Gastroesophageal sphincter (tissue), 4 donors: ENCODE measurements around the gene CORIN. TPM values are rescaled to one million over a fixed set of nuclear protein-coding genes. Genes with fewer than 3 reads are reported as not detected.

Source experiments
- ATAC-seq: fragments of 150-250 bp; one replicate; pipeline ENCODE4 v1.9.1; 2016; ENCODE audit warnings: mild to moderate bottlenecking, moderate library complexity
- H3K27ac ChIP-seq, 4 donors: fragments of 200-600 bp; sonication (generic) in 3 of 4; 1 replicate in 3 of 4; 2 replicates in 1 of 4; pipeline ENCODE4 v1.5.1; 2016 to 2019
- H3K27me3 ChIP-seq: fragments of 200-600 bp; sonication (generic); one replicate; pipeline ENCODE4 v1.5.1; 2019
- H3K36me3 ChIP-seq, 2 donors: fragments of 200-600 bp; sonication (generic); one replicate each; pipeline ENCODE4 v1.5.1; 2019; ENCODE audit warnings: control low read depth in 1 of 2
- H3K4me1 ChIP-seq, 3 donors: fragments of 200-600 bp; sonication (generic); 1 replicate in 2 of 3; 2 replicates in 1 of 3; pipeline ENCODE4 v1.5.1; 2016 to 2019; ENCODE audit warnings: control low read depth in 2 of 3
- H3K4me3 ChIP-seq, 2 donors: fragments of 200-600 bp; sonication (generic); one replicate each; pipeline ENCODE4 v1.5.1; 2019; ENCODE audit warnings: mild to moderate bottlenecking in 1 of 2, moderate library complexity in 1 of 2
- H3K9me3 ChIP-seq, 3 donors: fragments of 200-600 bp; sonication (generic); one replicate each; pipeline ENCODE4 v1.5.1; 2017 to 2019; ENCODE audit warnings: control low read depth in 2 of 3
- EP300 ChIP-seq: sonication (generic); formaldehyde crosslinking; IDR thresholded peaks from one replicate; pipeline ENCODE4 v1.6.1; 2017; ENCODE audit warnings: antibody characterized with exemption, mild to moderate bottlenecking
- POLR2A ChIP-seq, 2 donors: fragments of 450-650 bp; IDR thresholded peaks; one replicate each; pipeline ENCODE4 v1.6.1; 2017; ENCODE audit warnings: antibody characterized with exemption in 2 of 2, mild to moderate bottlenecking in 2 of 2, moderate library complexity in 1 of 2
- POLR2AphosphoS5 ChIP-seq: sonication (generic); formaldehyde crosslinking; IDR thresholded peaks from one replicate; pipeline ENCODE4 v1.6.1; 2017; ENCODE audit warnings: antibody characterized with exemption
- WGBS, 2 donors: methylation state at CpG; one replicate each; pipeline ENCODE4 v1.1.5; 2018; ENCODE audit warnings: low coverage in 1 of 2; 5-methylcytosine and 5-hydroxymethylcytosine counted together
- total RNA-seq, 4 donors: library from RNA; depleted of rRNA; stranded (reverse); fragments of >200 nt; gene quantifications; one replicate each; pipeline ENCODE4 v1.1.0, GENCODE V29; 2016
- TF ChIP-seq, protein P1 (sequence below), 4 experiments: fragments of 200-600 bp in 2 of 4; fragments of 450-650 bp in 2 of 4; sonication (generic) in 1 of 4; IDR thresholded peaks; one replicate each; pipeline ENCODE4 v1.5.1; 2017 to 2019; ENCODE audit warnings: antibody characterized with exemption in 4 of 4, mild to moderate bottlenecking in 2 of 4, moderate library complexity in 2 of 4

CORIN gene
- total RNA-seq, 4 donors from 2014 or later = 0.47 to 3.3 (median 2.2) TPM

DNA sequence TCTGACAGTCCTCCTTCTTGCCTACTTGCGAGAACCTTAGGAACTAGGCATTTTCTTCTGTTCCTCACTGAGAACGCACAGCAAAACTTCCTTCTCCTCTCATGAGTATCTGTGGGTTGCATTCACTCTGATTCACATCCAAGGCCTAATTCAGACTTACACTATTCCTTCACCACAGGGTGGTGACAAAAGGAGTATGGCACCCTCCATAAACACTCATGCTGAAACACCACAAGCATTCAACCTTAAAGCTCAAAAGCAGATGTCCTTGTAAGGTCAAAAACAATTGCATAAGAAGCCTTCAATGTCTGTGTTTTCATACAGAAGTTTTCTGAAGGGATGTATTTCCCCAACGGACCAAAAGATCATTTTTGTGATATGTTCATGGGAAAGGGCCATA is 147.3 kb downstream of the CORIN start:
- Histone ChIP-seq H3K36me3 (no peaks in the 10 kb centered on the region), H3K4me3 (no peak overlapping the region), H3K4me1 (no peaks in the 10 kb centered on the region), H3K27ac (no peak overlapping the region), H3K27me3 (no peaks in the 10 kb centered on the region), H3K9me3 (no peaks in the 10 kb centered on the region)
- no peak for ATAC-seq
- TF ChIP-seq POLR2AphosphoS5 = no peak
- WGBS, 2 donors = 74 to 87% methylated on average over 3 of the region's 3 CpGs

DNA sequence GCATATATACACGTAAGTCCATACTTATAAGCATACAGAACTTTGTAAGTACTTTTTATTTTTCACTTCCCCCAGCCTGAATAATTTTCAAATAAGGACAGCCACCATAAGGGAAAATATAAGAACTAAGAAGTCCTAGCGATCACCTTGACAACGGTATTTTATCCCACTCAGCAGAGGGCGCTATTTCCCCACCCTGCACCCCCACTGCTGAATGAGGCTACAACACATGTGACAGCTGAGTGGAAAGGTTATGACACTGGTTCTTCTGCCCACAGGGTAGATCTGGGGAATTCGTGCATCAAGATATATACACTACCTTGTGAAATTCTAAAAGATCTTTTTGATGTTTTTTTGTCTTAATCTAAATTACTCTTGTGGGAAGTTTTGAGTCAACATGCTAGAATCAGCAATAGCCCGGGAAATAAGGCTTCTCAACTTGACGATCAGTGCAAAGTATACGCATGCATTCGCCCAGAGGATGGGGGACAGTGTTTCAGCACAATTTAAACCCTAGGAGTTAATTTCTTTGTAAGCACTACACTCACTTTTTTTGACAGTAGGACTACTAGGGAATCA is 151.5 kb downstream of the CORIN start:
- no peak for ATAC-seq
- Histone ChIP-seq H3K9me3 (no peaks in the 10 kb centered on the region), H3K4me3 (no peak overlapping the region), H3K27me3 (peaks cover 7% of the 10 kb centered on the region), H3K36me3 (no peaks in the 10 kb centered on the region), H3K4me1 (no peaks in the 10 kb centered on the region), H3K27ac (no peak overlapping the region)
- TF ChIP-seq, protein P1, sequence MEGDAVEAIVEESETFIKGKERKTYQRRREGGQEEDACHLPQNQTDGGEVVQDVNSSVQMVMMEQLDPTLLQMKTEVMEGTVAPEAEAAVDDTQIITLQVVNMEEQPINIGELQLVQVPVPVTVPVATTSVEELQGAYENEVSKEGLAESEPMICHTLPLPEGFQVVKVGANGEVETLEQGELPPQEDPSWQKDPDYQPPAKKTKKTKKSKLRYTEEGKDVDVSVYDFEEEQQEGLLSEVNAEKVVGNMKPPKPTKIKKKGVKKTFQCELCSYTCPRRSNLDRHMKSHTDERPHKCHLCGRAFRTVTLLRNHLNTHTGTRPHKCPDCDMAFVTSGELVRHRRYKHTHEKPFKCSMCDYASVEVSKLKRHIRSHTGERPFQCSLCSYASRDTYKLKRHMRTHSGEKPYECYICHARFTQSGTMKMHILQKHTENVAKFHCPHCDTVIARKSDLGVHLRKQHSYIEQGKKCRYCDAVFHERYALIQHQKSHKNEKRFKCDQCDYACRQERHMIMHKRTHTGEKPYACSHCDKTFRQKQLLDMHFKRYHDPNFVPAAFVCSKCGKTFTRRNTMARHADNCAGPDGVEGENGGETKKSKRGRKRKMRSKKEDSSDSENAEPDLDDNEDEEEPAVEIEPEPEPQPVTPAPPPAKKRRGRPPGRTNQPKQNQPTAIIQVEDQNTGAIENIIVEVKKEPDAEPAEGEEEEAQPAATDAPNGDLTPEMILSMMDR (IDR thresholded peaks at IDR 0.05) = peak in 3 of 4 experiments; percentile 35 to 62 (median 37)
- TF ChIP-seq POLR2AphosphoS5 = no peak
- no peak for TF ChIP-seq EP300
- TF ChIP-seq POLR2A (IDR thresholded peaks at IDR 0.05) = no peak
- WGBS, 2 donors = 52 to 58% methylated on average over 9 of the region's 9 CpGs

DNA sequence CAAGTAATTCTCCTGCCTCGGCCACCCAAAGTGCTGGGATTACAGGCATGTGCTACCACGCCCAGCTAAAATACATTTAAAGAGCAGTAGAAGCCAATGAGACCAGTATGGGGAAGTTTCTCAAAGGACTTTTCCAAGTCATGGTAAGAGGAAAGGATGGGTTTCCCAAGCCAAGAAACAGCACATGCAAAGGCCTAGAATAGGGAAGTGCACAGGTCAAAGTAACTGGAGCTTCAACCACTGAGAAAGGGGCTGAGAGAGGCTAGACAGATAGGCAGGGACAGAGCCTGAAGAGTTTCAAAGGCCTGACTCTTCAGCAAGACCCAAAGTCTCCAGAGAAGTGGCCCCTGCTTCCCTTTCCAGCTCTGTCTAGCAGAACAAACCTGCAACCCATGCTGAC is 162.1 kb downstream of the CORIN start:
- H3K4me1 ChIP-seq = no peaks in the 10 kb centered on the region
- no peaks in the 10 kb centered on the region for H3K27me3 ChIP-seq
- H3K36me3 ChIP-seq = no peaks in the 10 kb centered on the region
- ATAC-seq = no peak
- no peak overlapping the region for H3K27ac ChIP-seq
- no peak overlapping the region for H3K4me3 ChIP-seq
- WGBS, 2 donors = 67 to 100% methylated on average over 2 of the region's 2 CpGs
- H3K9me3 ChIP-seq = no peaks in the 10 kb centered on the region
- TF ChIP-seq, protein P1 (IDR thresholded peaks at IDR 0.05) = no peak
- TF ChIP-seq POLR2AphosphoS5 (no peak), POLR2A (IDR thresholded peaks at IDR 0.05) (no peak), EP300 (no peak)

DNA sequence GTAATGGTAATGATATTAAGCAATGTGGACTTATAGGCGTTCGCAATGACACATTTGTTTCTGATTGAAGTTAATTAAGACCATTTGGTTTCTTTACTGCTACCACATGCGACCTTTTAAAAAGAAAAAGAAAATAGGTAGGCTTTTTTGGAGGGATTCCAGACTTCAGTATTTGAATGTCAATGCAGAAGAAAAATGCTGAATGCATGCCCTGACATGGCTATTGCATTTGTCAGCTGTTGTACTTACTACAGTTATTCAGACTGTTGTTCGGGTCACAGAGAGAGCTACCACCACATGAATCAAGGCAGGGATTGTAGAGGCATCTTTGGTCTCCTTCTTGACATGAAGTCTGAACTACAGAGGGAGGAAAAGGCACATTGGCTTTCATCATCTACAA is 163.7 kb downstream of the CORIN start:
- TF ChIP-seq, protein P1 (IDR thresholded peaks at IDR 0.05) = no peak
- Histone ChIP-seq H3K27me3 (no peaks in the 10 kb centered on the region), H3K4me1 (no peaks in the 10 kb centered on the region), H3K36me3 (no peaks in the 10 kb centered on the region), H3K27ac (no peak overlapping the region), H3K9me3 (no peaks in the 10 kb centered on the region), H3K4me3 (no peak overlapping the region)
- no peak for ATAC-seq
- WGBS, 2 donors = 42 to 75% methylated on average over 4 of the region's 4 CpGs

DNA sequence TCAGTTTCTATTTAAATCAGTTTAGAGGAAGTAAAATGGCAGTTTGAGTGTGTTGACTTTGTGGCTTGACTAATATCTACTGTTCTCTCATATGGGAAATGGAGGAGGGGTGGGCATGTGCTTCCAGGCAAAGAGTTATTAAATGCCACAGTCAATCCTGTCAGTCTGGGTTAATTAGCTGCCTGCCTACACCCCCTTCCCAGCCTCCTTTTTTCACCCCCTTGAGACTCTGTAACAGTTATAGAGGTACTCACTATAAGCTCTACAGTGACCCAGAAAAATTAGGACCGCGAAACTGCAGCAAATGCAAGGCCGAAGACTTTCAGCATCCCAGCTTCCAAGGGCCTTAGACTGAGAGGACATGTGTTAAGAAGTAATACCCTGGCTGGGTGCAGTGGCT is 165.2 kb downstream of the CORIN start:
- no peak overlapping the region for H3K27ac ChIP-seq
- no peak for ATAC-seq
- H3K27me3 ChIP-seq = no peaks in the 10 kb centered on the region
- no peaks in the 10 kb centered on the region for H3K4me1 ChIP-seq
- no peaks in the 10 kb centered on the region for H3K36me3 ChIP-seq
- TF ChIP-seq EP300 = no peak
- TF ChIP-seq POLR2A (IDR thresholded peaks at IDR 0.05) = no peak
- TF ChIP-seq POLR2AphosphoS5 = no peak
- TF ChIP-seq, protein P1 (IDR thresholded peaks at IDR 0.05) = no peak
- 96 to 100% methylated on average over 3 of the region's 3 CpGs for WGBS, 2 donors
- H3K9me3 ChIP-seq = no peaks in the 10 kb centered on the region
- no peak overlapping the region for H3K4me3 ChIP-seq
